GM12865 (cell line): ENCODE results near the gene FAT1.

Experiments used
- DNase-seq: peaks from one replicate; pipeline ENCODE4 v3.0.0; 2010; ENCODE audit warnings: low read depth
- H3K4me3 ChIP-seq: 2 replicates; pipeline ENCODE4 v1.5.1; 2011; ENCODE audit warnings: mild to moderate bottlenecking, low read depth, low read length, control low read depth
- CTCF ChIP-seq: IDR thresholded peaks from 2 replicates; pipeline ENCODE4 v1.5.1; 2011; ENCODE audit warnings: low read length, control low read depth, low read depth, inconsistent platforms; ENCODE audit not compliant: insufficient read depth; ENCODE audit errors: missing control alignments

The FAT1 gene

GRCh38 chr4:186541801-186542200, 181.9 kb downstream of the FAT1 start:
- H3K4me3 ChIP-seq: no peak overlapping the region
- no peak for DNase-seq
- no peak for TF ChIP-seq CTCF

- TF ChIP-seq CTCF: no peak
These were observed 185.7 kb downstream of the FAT1 start for GRCh38 chr4:186537843-186538521.

More at GRCh38 chr4:186537843-186538521, 185.7 kb downstream of the FAT1 start:
- no peak overlapping the region for H3K4me3 ChIP-seq
- no peak for DNase-seq
